SK-N-SH (cell line): ENCODE data around the gene DNAH3.

Experiments
- CHD2 ChIP-seq: fragments of 150-350 bp; IDR thresholded peaks from 2 replicates; pipeline ENCODE4 v1.6.1; 2018; ENCODE audit warnings: low read length; ENCODE audit not compliant: partially characterized antibody
- CTCF ChIP-seq: fragments of 200-600 bp; sonication (generic); IDR thresholded peaks from 2 replicates; pipeline ENCODE4 v1.6.1; 2017; ENCODE audit warnings: antibody characterized with exemption, mild to moderate bottlenecking, moderate library complexity
- FOXM1 ChIP-seq: IDR thresholded peaks from 2 replicates; pipeline ENCODE4 v1.4.0; 2012; ENCODE audit warnings: low read depth, mild to moderate bottlenecking
- GABPA ChIP-seq: IDR thresholded peaks from 2 replicates; pipeline ENCODE4 v1.4.0; 2012; ENCODE audit warnings: low read depth, mild to moderate bottlenecking
- JUND ChIP-seq: IDR thresholded peaks from 2 replicates; pipeline ENCODE4 v1.4.0; 2012
- POLR2AphosphoS5 ChIP-seq: IDR thresholded peaks from 2 replicates; pipeline ENCODE4 v1.6.1; 2012; ENCODE audit warnings: low read depth, low read length
- RAD21 ChIP-seq: IDR thresholded peaks from 2 replicates; pipeline ENCODE4 v1.6.1; 2012; ENCODE audit warnings: mild to moderate bottlenecking, low read length
- SIN3A ChIP-seq: IDR thresholded peaks from 2 replicates; pipeline ENCODE4 v1.6.1; 2012; ENCODE audit warnings: low read depth, mild to moderate bottlenecking, low read length, moderate library complexity, borderline replicate concordance
- SMC3 ChIP-seq: IDR thresholded peaks from 2 replicates; pipeline ENCODE4 v1.6.1; 2012; ENCODE audit warnings: low read depth, low read length, improper control_type of control experiment
- TAF1 ChIP-seq: IDR thresholded peaks from 2 replicates; pipeline ENCODE4 v1.6.1; 2012; ENCODE audit warnings: low read depth, mild to moderate bottlenecking, low read length, moderate library complexity, borderline replicate concordance
- USF1 ChIP-seq: IDR thresholded peaks from 2 replicates; pipeline ENCODE4 v1.4.0; 2012; ENCODE audit warnings: low read depth, borderline replicate concordance
- USF2 ChIP-seq: fragments of 150-350 bp; IDR thresholded peaks from 2 replicates; pipeline ENCODE4 v1.6.1; 2017; ENCODE audit warnings: antibody characterized with exemption, low read length, low read depth, borderline replicate concordance
- ZBTB33 ChIP-seq: IDR thresholded peaks from 2 replicates; pipeline ENCODE4 v1.4.0; 2012; ENCODE audit warnings: low read depth, borderline replicate concordance

GRCh38 chr16:21145738-21146137, 4.9 kb downstream of the DNAH3 start:
- TF ChIP-seq CTCF (no peak), POLR2AphosphoS5 (no peak), GABPA (no peak), USF2 (no peak), RAD21 (no peak), SIN3A (no peak), USF1 (no peak), CHD2 (no peak), TAF1 (no peak), FOXM1 (no peak), SMC3 (no peak), JUND (no peak), ZBTB33 (no peak)
